ENCODE data around the gene MEF2C.

The MEF2C gene

GRCh38 chr5:88816195-88816594 is 66.8 kb downstream of the MEF2C start:
- CTCF ChIA-PET, result interaction anchor here (1.0 kb wide), 1 partner anchor 13 kb away, joined by 4 read pairs; no protein-coding TSS in a partner anchor
- no peak overlapping the region for H3K27ac ChIP-seq

GRCh38 chr5:88815050-88815789 is 67.8 kb downstream of the MEF2C start:
- no peak overlapping the region for H3K27ac ChIP-seq
- DNase-seq (ENCODE audit: low spot score), result no peak
- POLR2A ChIA-PET (ENCODE audit: low non-redundant PET), result no interaction called here
- TF ChIP-seq CTCF (conservative IDR thresholded peaks at IDR 0.05; ENCODE audit: low read depth), result no peak
- CTCF ChIA-PET, result interaction anchor here (0.6 kb wide), 1 partner anchor 458 kb away, joined by 3 read pairs; no protein-coding TSS in a partner anchor

More at GRCh38 chr5:88816195-88816594, 66.8 kb downstream of the MEF2C start:
- POLR2A ChIA-PET (ENCODE audit: low non-redundant PET), result no interaction called here
- DNase-seq (ENCODE audit: low spot score), result no peak
- no peak for TF ChIP-seq CTCF (conservative IDR thresholded peaks at IDR 0.05; ENCODE audit: low read depth)

- no peak overlapping the region for H3K27ac ChIP-seq
- POLR2A ChIA-PET (ENCODE audit: low non-redundant PET), result no interaction called here
- no peak for DNase-seq (ENCODE audit: low spot score)
- no peak for TF ChIP-seq CTCF (conservative IDR thresholded peaks at IDR 0.05; ENCODE audit: low read depth)
- CTCF ChIA-PET, result no interaction called here
Measured at GRCh38 chr5:88813805-88814575, 69.0 kb downstream of the MEF2C start.

- DNase-seq (ENCODE audit: low spot score), result no peak
- no peak overlapping the region for H3K27ac ChIP-seq
- no peak for TF ChIP-seq CTCF (conservative IDR thresholded peaks at IDR 0.05; ENCODE audit: low read depth)
- ChIA-PET POLR2A (ENCODE audit: low non-redundant PET) (no interaction called here), CTCF (no interaction called here)
Measured at GRCh38 chr5:88813244-88813643, 69.7 kb downstream of the MEF2C start.

- DNase-seq (ENCODE audit: low spot score), result no peak
- H3K27ac ChIP-seq, result no peak overlapping the region
- ChIA-PET POLR2A (ENCODE audit: low non-redundant PET) (no interaction called here), CTCF (no interaction called here)
- no peak for TF ChIP-seq CTCF (conservative IDR thresholded peaks at IDR 0.05; ENCODE audit: low read depth)
Measured at GRCh38 chr5:88808153-88808552, 74.8 kb downstream of the MEF2C start.

GRCh38 chr5:88807327-88807726 is 75.7 kb downstream of the MEF2C start:
- CTCF ChIA-PET, result interaction anchor here (0.6 kb wide), 1 partner anchor 53 kb away, joined by 3 read pairs; no protein-coding TSS in a partner anchor
- DNase-seq (ENCODE audit: low spot score), result no peak
- no peak overlapping the region for H3K27ac ChIP-seq
- POLR2A ChIA-PET (ENCODE audit: low non-redundant PET), result no interaction called here
- no peak for TF ChIP-seq CTCF (conservative IDR thresholded peaks at IDR 0.05; ENCODE audit: low read depth)

Data from RWPE1 (cell line).